HG03280 (cell line): ENCODE data around the gene SGMS2.
"Not testable (repeated sequence)": the region's sequence is repeated elsewhere in the genome, so short reads cannot be mapped to it uniquely, and the experiment has no call there.

Experiments used
- ATAC-seq: cut with Tn5 transposase; IDR thresholded peaks from one replicate; pipeline ENCODE4 v1.9.1; 2021; ENCODE audit warnings: mild to moderate bottlenecking, moderate library complexity; ENCODE audit not compliant: unreplicated experiment

Gene SGMS2

DNA sequence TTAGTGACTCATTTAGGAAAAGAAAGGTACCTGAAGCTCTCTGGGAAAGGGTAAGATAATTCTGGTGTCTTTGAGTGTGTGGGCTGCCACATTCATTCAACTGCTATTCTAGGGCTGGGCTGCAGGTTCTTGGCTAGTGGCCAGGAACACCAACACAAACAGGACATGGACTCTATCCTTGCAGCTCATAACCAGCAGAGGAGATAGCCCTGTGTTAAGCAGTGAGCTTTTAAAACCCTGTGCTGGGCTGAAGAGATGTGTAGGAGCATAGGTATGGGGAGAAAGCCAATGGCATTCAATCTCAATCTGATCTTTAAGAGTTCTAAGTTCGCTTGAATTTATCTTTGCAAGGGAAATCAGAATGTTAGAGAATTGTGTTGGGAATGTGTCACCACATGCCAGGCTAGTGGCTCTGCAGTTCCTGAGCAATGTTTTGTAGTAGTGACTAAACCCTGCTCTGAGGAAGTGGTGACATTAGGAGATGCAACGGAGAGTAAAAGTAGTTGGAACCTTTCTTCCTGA is 39.2 kb downstream of the SGMS2 start:
- no peak for ATAC-seq

GRCh38 chr4:107866726-107867125 is 42.0 kb downstream of the SGMS2 start:
- ATAC-seq = no peak

GRCh38 chr4:107870236-107870635 is 45.5 kb downstream of the SGMS2 start:
- ATAC-seq = no peak

- no peak for ATAC-seq
These were observed 46.4 kb downstream of the SGMS2 start for GRCh38 chr4:107870916-107871786.

GRCh38 chr4:107874024-107874423 is 49.3 kb downstream of the SGMS2 start:
- ATAC-seq = no peak

- no peak for ATAC-seq
These were observed 51.4 kb downstream of the SGMS2 start for GRCh38 chr4:107876099-107876498.

- no peak for ATAC-seq
These were observed 52.6 kb downstream of the SGMS2 start for GRCh38 chr4:107877361-107877760.

GRCh38 chr4:107885865-107886264 is 61.1 kb downstream of the SGMS2 start:
- ATAC-seq = no peak

DNA sequence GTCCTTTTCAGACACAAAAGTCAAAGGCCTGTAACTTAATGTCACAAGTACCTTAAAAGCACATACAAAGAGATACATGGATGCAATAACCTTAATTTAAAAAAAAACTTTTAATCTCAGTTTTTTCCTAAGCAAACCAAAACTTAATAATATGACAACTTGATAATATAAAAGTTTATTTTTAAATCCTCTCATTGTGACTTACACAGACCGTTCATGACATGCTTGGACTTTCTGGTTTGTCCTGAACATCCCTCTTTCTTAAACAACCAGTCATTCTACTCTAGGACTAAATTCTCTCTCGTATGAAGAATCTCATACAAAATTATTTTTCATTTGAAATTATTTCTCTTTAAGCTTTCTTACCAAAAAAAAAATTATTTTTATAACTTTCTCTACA is 63.5 kb downstream of the SGMS2 start:
- ATAC-seq = no peak

DNA sequence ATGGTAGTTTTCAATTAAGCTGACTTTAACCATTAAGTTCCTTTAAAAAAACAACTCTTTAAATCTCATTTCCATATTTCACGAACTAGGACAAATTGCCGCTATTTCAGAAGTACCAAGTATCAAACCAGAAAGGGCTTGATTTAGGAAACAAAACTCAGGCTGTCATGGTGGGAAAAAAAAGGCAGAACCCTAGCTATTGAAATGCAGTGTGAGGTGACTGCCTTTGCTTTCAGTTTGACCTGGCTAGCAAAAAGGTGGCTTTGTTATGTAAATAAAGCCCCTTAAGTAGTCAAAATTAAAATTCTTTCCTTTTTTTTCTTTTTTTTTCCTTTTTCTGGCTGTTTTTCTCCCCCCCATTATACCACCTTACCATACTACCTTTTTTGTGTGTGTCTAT is 66.0 kb downstream of the SGMS2 start:
- ATAC-seq = no peak

- no peak for ATAC-seq
These were observed 66.6 kb downstream of the SGMS2 start for GRCh38 chr4:107891299-107891698.

GRCh38 chr4:107893171-107894137 is 68.7 kb downstream of the SGMS2 start:
- ATAC-seq = no peak

DNA sequence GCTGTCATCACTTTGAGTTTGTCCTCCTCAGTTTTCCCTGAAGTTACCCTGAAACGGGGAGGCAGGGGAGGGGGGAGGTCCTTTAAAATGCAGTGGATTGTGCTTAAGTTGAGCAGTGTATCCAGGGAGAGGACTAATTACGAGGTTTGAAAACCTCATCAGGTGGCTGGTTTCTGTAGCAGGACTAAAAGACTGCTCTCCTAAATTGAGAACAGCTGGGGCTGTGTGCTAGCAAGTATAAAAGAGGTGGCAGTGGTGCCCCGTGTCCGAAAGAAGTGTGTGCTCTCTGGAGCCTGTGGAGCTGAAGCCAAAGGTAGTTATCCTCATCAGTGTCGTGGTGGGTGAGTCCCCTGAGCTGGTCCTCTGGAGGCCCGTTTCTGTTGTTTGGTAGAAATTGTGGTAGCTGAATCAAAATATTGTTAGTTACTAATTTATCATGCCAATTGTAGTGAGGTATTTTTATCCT is 69.4 kb downstream of the SGMS2 start:
- ATAC-seq = no peak

DNA sequence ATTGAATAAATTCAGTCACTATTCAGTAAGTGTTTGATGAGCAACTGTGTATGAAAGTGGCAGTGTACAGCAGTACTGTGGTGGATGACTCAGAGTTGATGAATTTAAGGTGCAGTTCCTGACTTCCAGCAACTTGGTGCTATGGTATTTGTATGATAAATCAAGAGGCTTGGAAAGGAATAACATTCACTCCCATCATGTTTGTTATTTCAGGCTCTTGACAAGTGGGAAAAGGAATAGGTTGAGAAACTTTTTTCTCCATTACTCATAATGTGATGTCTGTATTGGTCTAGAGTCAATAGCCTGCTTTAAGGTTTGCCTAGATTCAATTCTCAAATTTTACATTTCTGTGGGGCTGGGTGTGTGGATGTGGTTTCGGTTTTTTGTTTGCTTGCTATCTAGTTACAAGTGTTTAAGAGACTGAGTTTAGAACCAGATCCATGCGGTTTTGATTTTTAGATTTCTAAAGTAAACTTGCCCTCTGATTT is 71.5 kb downstream of the SGMS2 start:
- ATAC-seq = no peak

DNA sequence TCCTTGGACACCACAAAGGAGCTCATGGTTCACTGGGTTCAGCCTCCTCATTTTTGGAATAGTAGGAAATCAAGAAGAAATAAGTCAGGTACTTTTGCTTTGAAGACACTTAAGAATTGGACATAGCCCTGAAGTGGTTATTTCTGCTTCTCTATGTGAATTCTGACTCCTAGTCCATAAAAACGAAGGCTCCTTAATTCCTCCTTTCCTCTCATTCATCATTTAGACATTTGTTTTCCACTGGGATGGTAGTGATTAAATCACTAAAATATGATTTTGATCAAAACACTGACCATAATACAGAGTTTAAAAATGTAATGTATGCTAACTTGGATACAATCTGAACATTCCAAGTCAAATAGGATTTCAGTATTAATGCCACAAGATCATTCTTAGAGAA is 71.9 kb downstream of the SGMS2 start:
- ATAC-seq = no peak

GRCh38 chr4:107897823-107898222 is 73.1 kb downstream of the SGMS2 start:
- ATAC-seq = no peak

DNA sequence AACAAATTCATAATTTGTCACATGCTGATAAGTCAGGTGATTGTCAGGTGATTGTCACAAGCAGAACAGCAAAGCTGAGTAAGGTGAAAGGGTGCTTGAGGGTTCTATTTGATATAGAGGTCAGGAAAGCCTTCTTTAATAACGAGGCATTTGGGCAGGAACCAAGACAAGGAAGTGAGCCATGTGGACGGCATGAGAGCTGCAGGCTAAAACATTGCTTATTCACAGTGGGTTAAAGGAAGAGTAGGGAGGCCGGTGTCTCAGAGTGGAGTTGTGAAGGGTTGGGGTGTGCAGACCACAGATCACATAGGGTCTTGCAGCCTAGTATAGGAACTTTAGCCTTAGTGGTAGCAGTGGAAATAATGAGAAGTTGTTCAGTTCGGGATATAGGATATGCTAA is 75.3 kb downstream of the SGMS2 start:
- ATAC-seq = no peak

GRCh38 chr4:107900508-107900907 is 75.8 kb downstream of the SGMS2 start:
- no peak for ATAC-seq

- ATAC-seq = no peak
These were observed 76.6 kb downstream of the SGMS2 start for GRCh38 chr4:107901213-107901934.

GRCh38 chr4:107902715-107903114 is 78.0 kb downstream of the SGMS2 start:
- ATAC-seq = no peak

- not testable (repeated sequence) for ATAC-seq
These were observed 80.3 kb downstream of the SGMS2 start for GRCh38 chr4:107905082-107905481.
